GM18499 (cell line): Measurements from ENCODE around the gene SCNN1G.
"Not testable (repeated sequence)": the region's sequence is repeated elsewhere in the genome, so short reads cannot be mapped to it uniquely, and the experiment has no call there.

Experiments used
- ATAC-seq: cut with Tn5 transposase; IDR thresholded peaks from one replicate; pipeline ENCODE4 v1.9.1; 2021; ENCODE audit warnings: moderate number of reproducible peaks; ENCODE audit not compliant: insufficient read depth, unreplicated experiment

The SCNN1G gene

GRCh38 chr16:23244122-23244521 lies 61.6 kb downstream of the SCNN1G start:
- ATAC-seq = no peak

GRCh38 chr16:23245268-23245667 lies 62.7 kb downstream of the SCNN1G start:
- ATAC-seq = no peak

- no peak for ATAC-seq
Observed at GRCh38 chr16:23248261-23249194, 66.0 kb downstream of the SCNN1G start.

- no peak for ATAC-seq
Observed at GRCh38 chr16:23249830-23250229, 67.3 kb downstream of the SCNN1G start.

- ATAC-seq = no peak
Observed at GRCh38 chr16:23252310-23252709, 69.8 kb downstream of the SCNN1G start.

- not testable (repeated sequence) for ATAC-seq
Observed at GRCh38 chr16:23253650-23254049, 71.1 kb downstream of the SCNN1G start.

GRCh38 chr16:23254338-23254737 lies 71.8 kb downstream of the SCNN1G start:
- no peak for ATAC-seq

GRCh38 chr16:23255000-23255399 lies 72.5 kb downstream of the SCNN1G start:
- ATAC-seq = no peak

- no peak for ATAC-seq
Observed at GRCh38 chr16:23256440-23256839, 73.9 kb downstream of the SCNN1G start.

- no peak for ATAC-seq
Observed at GRCh38 chr16:23257682-23258081, 75.1 kb downstream of the SCNN1G start.

- no peak for ATAC-seq
Observed at GRCh38 chr16:23258919-23259237, 76.3 kb downstream of the SCNN1G start.
